NCI-H774 (cell line): ENCODE data around the gene SBK3.
"Not testable (repeated sequence)": the region's sequence is repeated elsewhere in the genome, so short reads cannot be mapped to it uniquely, and the experiment has no call there.

Experiments used
- DNase-seq: peaks from one replicate; lab custom pipeline; 2025; lab: John Stamatoyannopoulos, UW

Gene SBK3

DNA sequence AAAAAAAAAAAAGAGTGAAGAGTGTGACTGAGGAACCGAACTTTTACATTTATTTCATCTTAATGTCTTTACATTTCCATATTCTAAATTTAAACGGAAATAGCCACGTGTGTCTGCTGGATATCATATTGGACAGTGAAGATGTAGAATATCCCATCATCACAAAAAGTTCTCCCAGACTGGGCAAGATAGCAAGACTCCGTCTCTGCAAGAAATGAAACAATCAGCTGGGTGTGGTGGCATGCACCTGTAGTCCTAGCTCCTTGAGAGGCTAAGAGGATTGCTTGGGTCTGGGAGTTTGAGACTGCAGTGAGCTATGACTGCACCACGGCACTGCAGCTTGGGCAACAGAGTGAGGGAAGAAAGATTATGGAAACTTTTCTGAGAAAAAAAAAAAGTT lies 31.4 kb upstream of the SBK3 start:
- DNase-seq = no peak

DNA sequence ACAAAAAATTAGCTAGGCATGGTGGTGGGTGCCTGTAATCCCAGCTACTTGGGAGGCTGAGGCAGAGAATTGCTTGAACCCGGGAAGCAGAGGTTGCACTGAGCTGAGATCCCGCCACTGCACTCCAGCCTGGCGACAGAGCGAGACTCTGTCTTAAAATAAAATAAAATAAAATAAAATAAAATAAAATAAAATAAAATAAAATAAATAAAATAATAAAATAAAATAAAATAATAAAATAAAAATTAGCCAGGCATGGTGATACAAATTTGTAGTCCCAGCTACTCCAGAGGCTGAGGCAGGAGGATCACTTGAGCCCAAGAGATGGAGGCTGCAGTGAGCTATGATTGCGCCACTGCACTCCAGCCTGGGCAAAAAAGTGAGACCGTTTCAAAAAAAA lies 28.6 kb upstream of the SBK3 start:
- DNase-seq = not testable (repeated sequence)

DNA sequence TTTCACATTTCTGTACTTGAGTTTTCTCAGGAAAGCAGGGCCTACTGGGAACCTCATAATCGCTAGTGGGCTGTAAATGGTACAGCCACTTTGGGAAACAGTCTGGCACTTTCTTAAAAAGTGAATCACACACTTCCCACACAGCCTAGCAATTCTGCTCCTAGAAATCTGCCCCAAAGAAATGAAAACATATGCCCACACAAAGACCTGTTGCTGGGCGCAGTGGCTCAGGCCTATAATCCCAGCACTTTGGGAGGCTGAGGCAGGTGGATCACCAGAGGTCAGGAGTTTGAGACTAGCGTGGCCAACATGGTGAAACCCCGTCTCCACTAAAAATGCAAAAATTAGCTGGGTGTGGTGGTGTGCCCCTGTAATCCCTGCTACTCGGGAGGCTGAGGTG lies 24.1 kb upstream of the SBK3 start:
- DNase-seq = not testable (repeated sequence)

DNA sequence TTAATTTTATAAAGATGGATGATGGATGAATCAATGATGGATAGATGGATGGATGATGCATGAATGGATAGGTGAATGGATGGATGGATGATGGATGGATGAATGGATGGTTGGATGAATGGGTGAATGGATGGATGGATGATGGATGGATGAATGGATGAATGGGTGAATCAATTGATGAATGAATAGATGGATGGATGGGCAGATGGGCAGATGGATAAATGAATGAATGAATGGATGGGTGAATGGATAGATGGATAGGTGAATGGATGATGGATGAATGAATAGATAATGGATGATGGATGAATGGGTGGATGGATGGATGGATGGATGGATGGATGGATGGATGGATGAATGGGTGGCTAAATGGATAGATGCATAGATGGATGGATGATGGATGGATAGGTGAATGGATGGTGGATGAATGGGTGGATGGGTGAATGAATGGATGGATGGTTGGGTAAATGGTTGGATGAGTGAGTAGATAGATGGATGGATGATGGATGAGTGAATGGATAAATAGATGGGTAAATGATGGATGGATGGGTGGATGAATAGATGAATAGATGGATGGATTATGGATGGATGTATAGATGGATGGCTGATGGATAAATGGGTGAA lies 22.5 kb upstream of the SBK3 start:
- DNase-seq = no peak

GRCh38 chr19:55566823-55567222 lies 21.5 kb upstream of the SBK3 start:
- no peak for DNase-seq

DNA sequence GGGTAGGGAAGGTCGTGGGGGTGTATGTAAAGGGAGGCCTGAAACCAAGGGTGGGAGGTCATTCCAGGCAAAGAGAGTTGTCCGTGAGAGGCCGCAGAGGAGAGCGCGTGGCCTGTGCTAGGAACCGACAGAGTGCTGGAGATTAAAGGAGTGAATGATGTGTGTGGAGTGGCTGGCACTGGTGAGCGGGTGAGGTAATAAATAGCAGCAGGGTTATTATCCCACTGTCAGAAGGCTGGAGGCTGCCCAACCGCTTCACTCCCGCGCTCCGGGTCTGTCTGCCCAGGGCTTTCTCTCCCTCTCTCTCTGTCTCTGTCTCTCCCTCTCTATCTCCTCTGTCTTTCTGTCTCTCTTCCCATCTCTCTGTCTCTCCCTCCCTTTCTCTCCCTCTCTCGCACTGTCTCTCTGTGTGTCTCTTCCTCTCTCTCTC lies 17.9 kb upstream of the SBK3 start:
- peak; percentile 30 for DNase-seq

DNA sequence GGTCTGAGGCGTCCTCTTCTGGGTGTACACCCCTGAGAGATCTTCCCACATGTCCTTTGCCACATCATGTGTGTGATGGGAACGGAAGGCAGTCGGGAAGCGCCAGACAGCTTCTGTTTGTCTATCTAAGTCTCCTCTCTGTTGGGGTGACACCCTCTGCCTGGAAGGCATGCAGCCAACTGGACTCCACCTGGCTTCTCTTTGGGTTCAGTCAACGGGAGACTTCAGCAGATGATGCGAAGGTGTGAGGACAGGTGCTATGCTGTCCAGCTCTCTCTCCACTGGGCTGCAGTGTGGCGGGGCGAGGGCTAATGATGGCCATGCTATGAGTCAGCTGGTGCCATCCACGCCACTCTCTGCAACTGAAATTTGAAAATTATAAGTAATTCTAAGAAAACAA lies 14.3 kb upstream of the SBK3 start:
- no peak for DNase-seq

DNA sequence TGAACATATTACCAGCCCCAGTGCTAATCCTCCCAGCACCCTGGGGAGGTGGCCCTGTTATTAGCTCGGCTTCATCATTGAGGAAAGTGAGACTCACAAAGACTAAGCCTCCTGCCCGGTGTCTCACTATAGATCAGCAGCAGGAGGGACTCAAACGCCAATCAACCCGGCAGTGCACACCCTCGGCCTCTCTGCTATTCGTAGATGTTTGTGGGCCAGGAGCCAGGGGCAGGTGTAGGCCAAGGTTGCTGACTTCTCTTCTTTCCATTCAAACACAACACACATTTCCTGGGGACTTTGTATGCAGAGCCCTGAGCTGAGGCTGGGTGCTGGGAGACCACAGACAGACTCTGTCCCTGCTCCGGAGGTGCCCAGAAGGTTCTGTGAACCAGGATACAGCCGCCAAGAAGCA lies 9.4 kb upstream of the SBK3 start:
- DNase-seq = peak; percentile 48

- no peak for DNase-seq
These were observed 9.0 kb upstream of the SBK3 start for GRCh38 chr19:55554302-55554701.

DNA sequence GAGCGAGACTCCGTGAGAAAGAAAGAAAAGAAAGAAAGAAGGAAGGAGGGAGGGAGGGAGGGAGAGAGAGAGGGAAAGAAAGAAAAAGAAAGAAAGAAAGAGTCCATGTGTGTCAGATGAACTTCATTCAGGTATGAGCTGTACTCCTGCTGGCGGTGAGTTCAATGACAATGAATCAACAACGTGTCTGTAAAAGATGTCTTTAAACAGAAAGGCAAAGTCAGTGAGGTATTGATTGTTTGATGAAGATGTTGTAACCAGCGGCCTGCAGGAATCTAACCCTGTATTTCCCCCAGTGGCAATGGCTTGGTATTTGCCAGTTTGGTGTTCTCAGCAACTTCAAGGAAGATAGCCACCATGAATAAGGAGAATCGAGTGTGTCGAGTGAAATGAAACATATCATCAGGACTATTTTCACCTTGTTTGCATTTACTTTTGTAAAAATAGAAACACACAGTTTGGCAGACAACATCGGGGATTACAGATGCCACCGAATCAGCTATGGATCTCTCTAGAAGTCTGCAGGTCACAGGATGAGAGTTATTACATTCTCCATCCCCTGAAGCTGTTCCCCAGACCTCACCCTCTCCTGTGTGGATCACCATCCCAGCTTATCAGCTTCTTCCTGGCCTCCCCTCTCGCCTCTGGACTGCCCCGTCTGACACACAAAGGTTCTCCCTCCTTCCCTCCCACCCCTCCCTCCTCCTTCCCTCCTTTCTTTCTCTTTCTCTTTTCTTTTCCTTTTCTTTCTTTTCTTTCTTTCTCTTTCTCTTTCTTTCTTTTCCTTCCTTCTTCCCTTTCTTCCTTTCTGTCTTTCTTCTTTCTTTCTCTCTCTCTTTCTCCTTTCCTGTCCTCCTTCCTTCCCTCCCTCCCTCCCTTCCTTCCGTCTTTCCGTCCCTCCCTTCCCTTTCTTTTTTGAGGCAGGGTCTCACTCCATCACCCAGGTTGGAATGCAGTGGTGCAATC lies 8.2 kb upstream of the SBK3 start:
- DNase-seq = no peak

DNA sequence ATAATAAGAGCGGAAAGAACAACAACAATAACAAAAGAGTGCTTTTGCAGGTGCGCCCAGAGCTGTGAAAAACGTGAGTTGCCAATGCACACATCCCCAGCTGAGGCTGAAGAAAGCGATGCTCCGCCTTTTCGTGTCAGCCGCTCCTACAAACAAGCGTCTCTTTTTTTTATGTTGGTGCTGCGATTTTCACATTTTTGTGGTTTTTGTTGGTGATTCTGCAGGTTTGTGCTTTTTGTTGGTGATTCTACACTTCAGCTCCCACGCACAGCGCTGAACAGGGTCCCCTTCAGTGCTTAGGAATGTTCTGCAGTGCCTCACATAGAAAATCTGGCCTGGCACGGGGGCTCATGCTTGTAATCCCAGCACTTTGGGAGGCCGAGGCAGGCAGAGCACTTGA lies 7.3 kb upstream of the SBK3 start:
- no peak for DNase-seq

- no peak for DNase-seq
These were observed 6.9 kb upstream of the SBK3 start for GRCh38 chr19:55552206-55552605.

DNA sequence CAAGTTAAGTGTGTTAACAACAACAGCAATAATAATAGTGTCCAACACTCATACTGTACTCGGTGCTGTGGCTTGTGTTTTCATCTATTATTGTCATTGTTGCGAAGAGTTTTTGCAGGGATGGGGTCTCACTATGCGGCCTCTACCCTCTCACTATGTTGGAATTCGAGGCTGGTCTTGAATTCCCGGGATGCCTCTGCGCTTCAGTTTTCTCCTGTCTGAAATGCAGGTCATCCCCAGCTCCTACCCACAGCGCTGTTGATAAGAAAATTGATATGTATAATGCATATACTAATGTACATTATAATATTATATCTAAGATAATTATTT lies 4.9 kb upstream of the SBK3 start:
- no peak for DNase-seq

DNA sequence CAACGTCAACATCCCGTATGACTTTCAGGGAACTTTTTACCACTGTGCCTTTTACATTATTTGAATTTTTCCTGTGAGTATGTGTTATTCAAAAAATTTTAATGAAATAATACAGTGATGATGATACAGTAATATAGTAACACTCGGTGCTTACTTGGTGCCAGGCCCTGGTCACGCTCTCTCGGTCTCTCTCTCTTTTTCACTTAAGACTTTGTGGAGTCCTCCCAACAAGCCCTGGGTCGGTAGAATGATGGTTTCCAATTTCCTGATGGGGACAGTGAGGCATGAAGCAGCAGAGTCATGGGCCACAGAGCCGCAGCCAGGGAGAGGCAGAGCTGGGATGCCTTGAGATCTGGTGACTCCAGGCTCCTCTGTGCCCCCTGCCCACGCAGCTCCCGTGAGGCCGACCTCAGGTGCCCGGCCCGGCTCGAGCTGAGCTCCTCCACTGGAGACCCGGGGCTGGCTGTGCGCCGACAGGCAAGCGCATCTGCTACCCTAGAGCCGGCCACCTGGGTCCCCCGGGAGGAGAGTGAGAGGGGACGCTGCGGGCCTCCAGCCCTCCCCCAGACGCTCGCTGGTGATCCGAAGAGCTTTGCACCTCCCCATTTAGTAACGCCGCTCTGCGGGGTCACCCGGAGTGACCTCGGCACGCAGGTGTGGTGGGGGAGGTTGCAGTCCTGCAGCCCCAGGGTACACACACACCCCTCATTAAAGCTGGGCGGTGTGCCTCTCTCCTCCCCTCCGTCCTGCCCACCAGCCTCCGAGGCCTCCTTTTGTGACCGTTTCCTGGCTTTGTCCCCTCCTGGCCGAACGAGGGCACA lies 4.4 kb upstream of the SBK3 start:
- no peak for DNase-seq

DNA sequence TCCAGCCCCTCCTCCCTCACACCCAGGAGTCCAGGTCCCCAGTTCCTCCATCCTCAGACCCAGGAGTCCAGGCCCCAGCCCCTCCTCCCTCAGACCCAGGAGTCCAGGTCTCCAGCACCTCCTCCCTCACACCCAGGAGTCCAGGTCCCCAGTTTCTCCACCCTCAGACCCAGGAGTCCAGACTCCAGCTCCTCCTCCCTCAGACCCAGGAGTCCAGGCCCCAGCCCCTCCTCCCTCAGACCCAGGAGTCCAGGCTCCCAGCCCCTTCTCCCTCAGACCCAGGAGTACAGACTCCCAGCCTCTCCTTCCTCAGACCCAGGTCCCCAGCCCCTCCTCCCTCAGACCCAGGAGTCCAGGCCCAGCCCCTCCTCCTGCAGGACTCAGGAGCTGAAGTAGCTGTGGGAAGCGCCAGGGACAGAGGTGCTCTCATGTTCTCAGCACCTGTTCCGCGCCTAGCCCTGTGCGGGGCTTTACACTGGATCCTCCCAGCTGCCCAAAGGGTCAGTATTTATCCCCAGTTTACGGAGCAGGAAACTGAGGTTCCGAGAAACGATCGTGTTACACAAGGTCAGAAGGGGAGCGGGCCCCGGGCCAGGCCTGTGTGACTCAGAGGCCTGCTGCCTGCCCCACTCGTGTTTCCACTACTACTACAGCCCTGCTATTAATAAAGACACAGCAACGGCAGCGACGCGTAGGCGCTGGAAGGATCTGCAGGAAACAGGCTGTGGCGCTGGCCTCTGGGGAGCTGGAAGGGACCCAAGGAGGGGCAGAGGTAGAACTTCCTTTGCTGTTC lies 1.7 kb upstream of the SBK3 start:
- DNase-seq = no peak

DNA sequence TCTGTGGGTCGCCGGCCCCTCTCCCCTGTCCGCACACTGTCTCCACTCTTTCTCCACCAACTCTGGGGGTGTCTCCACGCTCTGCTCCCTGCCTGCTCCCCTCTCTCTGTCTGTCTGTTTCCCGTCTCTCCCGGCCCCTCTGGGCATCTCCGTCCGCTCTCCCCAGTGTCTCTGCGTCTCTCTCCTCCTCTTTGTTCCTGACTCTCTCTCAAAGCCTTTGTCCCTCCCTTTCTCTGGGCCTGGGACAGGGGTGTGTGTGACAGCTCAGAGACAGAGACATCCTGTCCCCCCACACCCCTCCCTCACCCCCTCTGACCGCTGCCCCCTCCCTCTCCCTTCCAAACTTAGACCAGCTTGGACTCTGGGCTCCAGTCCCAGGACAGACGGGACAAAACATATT lies 668 bp upstream of the SBK3 start:
- no peak for DNase-seq

DNA sequence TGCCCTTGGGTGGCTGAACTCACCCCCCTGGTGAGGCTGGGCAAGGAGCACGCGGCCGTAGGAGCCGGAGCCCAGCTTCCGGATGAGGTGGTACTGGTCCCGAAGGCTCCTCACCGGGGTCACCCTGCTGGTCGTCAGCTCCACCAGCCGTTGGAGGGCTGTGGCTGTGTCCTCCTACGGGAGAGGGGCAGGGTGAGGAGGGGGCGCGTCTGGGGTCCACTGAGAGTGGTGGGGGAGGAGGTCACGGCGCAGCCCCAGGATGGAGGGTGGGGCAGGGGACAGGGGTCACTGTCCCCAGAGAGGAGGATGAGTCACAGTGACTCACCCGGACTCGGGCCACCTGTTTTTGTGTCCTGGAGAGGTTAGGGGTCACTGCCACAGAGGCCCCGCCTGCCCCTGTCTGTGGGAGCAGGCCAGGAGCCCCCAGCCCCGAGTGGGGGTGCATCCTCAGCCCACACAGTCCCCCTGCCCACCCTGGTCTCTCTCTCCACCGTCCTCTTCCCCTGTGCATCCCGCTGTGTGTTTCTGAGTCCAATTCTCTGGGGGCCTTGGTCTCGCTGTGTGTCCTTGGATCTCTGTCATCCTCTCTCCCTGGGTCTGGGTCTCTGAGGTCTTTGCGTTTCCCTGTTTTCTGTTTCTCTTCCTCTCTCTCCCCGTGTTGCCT lies 435 bp downstream of the SBK3 start:
- DNase-seq = no peak

GRCh38 chr19:55544014-55544413 lies 1.3 kb downstream of the SBK3 start:
- no peak for DNase-seq

GRCh38 chr19:55543567-55543966 lies 1.8 kb downstream of the SBK3 start:
- no peak for DNase-seq

DNA sequence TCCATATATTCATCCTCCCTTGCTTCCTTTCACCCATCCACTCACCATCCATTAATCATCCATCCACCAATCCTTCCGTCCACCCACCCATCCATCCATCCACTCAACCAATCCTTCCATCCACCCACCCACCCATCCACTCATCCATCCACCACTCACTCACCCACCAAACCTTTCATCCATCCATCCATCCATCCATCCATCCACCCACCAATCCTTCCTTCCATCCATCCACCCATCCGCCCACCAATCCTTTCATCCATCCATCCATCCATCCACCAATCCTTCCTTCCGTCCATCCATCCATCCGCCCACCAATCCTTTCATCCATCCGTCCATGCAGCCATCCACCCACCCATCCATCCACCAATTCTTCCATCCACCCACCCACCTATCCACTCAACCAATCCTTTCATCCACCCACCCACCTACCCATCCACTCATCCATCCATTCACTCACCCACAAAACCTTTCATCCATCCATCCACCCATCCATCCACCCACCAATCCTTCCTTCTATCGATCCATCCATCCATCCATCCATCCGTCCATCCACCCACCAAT lies 3.0 kb downstream of the SBK3 start:
- no peak for DNase-seq

GRCh38 chr19:55541091-55541490 lies 4.3 kb downstream of the SBK3 start:
- no peak for DNase-seq
